ENCODE measurements around the gene POLR1A.

Gene POLR1A

GRCh38 chr2:85978883-85979780 is 126.6 kb downstream of the POLR1A start:
- no peak for DNase-seq (ENCODE audit: low spot score)

- DNase-seq (ENCODE audit: low spot score) = no peak
These were observed 129.4 kb downstream of the POLR1A start for GRCh38 chr2:85976106-85976920.

GRCh38 chr2:85975581-85975980 is 130.1 kb downstream of the POLR1A start:
- DNase-seq (ENCODE audit: low spot score) = no peak

GRCh38 chr2:85974390-85974789 is 131.3 kb downstream of the POLR1A start:
- no peak for DNase-seq (ENCODE audit: low spot score)

GRCh38 chr2:85972355-85972754 is 133.3 kb downstream of the POLR1A start:
- no peak for DNase-seq (ENCODE audit: low spot score)

GRCh38 chr2:85971366-85971765 is 134.3 kb downstream of the POLR1A start:
- no peak for DNase-seq (ENCODE audit: low spot score)

Measured in CD4-positive, alpha-beta T cell treated with Interleukin-6 at 100 ng/mL for 8 hours (primary cell).